Measurements from ENCODE around the gene GXYLT2.

The GXYLT2 gene

GRCh38 chr3:72968266-72968664, 80.4 kb downstream of the GXYLT2 start:
- Histone ChIP-seq H3K27me3 (replicated peaks; ENCODE audit: control insufficient read depth, insufficient read depth, low read length, poor library complexity, severe bottlenecking) (no peaks in the 10 kb centered on the region), H3K4me3 (ENCODE audit: insufficient read depth, low read depth, low read length, poor library complexity, severe bottlenecking) (no peak overlapping the region), H3K36me3 (ENCODE audit: control insufficient read depth, insufficient read depth, low read length) (no peaks in the 10 kb centered on the region), H3K4me1 (ENCODE audit: control insufficient read depth, insufficient read depth, low read length, poor library complexity, severe bottlenecking) (peaks cover 11% of the 10 kb centered on the region), H3K9me3 (ENCODE audit: control insufficient read depth, low read length) (no peaks in the 10 kb centered on the region), H3K27ac (ENCODE audit: insufficient read depth, low read length, poor library complexity, severe bottlenecking) (no peak overlapping the region)
- DNase-seq = no peak

- no peak for DNase-seq
These were observed 81.9 kb downstream of the GXYLT2 start for GRCh38 chr3:72969766-72970165.

GRCh38 chr3:72970942-72971341, 83.1 kb downstream of the GXYLT2 start:
- H3K4me3 ChIP-seq (ENCODE audit: insufficient read depth, low read depth, low read length, poor library complexity, severe bottlenecking) = no peak overlapping the region
- DNase-seq = no peak
- no peaks in the 10 kb centered on the region for H3K27me3 ChIP-seq (replicated peaks; ENCODE audit: control insufficient read depth, insufficient read depth, low read length, poor library complexity, severe bottlenecking)
- H3K4me1 ChIP-seq (ENCODE audit: control insufficient read depth, insufficient read depth, low read length, poor library complexity, severe bottlenecking) = no peaks in the 10 kb centered on the region
- H3K27ac ChIP-seq (ENCODE audit: insufficient read depth, low read length, poor library complexity, severe bottlenecking) = no peak overlapping the region
- no peaks in the 10 kb centered on the region for H3K9me3 ChIP-seq (ENCODE audit: control insufficient read depth, low read length)
- H3K36me3 ChIP-seq (ENCODE audit: control insufficient read depth, insufficient read depth, low read length) = no peaks in the 10 kb centered on the region

More at GRCh38 chr3:72969766-72970165, 81.9 kb downstream of the GXYLT2 start:
- H3K36me3 ChIP-seq (ENCODE audit: control insufficient read depth, insufficient read depth, low read length) = no peaks in the 10 kb centered on the region
- no peak overlapping the region for H3K27ac ChIP-seq (ENCODE audit: insufficient read depth, low read length, poor library complexity, severe bottlenecking)
- H3K9me3 ChIP-seq (ENCODE audit: control insufficient read depth, low read length) = no peaks in the 10 kb centered on the region
- H3K4me1 ChIP-seq (ENCODE audit: control insufficient read depth, insufficient read depth, low read length, poor library complexity, severe bottlenecking) = peaks cover 9% of the 10 kb centered on the region
- no peaks in the 10 kb centered on the region for H3K27me3 ChIP-seq (replicated peaks; ENCODE audit: control insufficient read depth, insufficient read depth, low read length, poor library complexity, severe bottlenecking)
- no peak overlapping the region for H3K4me3 ChIP-seq (ENCODE audit: insufficient read depth, low read depth, low read length, poor library complexity, severe bottlenecking)

- no peaks in the 10 kb centered on the region for H3K36me3 ChIP-seq (ENCODE audit: control insufficient read depth, insufficient read depth, low read length)
- H3K27ac ChIP-seq (ENCODE audit: insufficient read depth, low read length, poor library complexity, severe bottlenecking) = no peak overlapping the region
- no peak overlapping the region for H3K4me3 ChIP-seq (ENCODE audit: insufficient read depth, low read depth, low read length, poor library complexity, severe bottlenecking)
- no peak for DNase-seq
- H3K4me1 ChIP-seq (ENCODE audit: control insufficient read depth, insufficient read depth, low read length, poor library complexity, severe bottlenecking) = peaks cover 2% of the 10 kb centered on the region
- no peaks in the 10 kb centered on the region for H3K27me3 ChIP-seq (replicated peaks; ENCODE audit: control insufficient read depth, insufficient read depth, low read length, poor library complexity, severe bottlenecking)
- H3K9me3 ChIP-seq (ENCODE audit: control insufficient read depth, low read length) = no peaks in the 10 kb centered on the region
These were observed 84.8 kb downstream of the GXYLT2 start for GRCh38 chr3:72972706-72973030.

- no peak overlapping the region for H3K4me3 ChIP-seq (ENCODE audit: insufficient read depth, low read depth, low read length, poor library complexity, severe bottlenecking)
- DNase-seq = no peak
- no peaks in the 10 kb centered on the region for H3K36me3 ChIP-seq (ENCODE audit: control insufficient read depth, insufficient read depth, low read length)
- no peak overlapping the region for H3K27ac ChIP-seq (ENCODE audit: insufficient read depth, low read length, poor library complexity, severe bottlenecking)
- H3K27me3 ChIP-seq (replicated peaks; ENCODE audit: control insufficient read depth, insufficient read depth, low read length, poor library complexity, severe bottlenecking) = no peaks in the 10 kb centered on the region
- H3K4me1 ChIP-seq (ENCODE audit: control insufficient read depth, insufficient read depth, low read length, poor library complexity, severe bottlenecking) = peaks cover 2% of the 10 kb centered on the region
- no peaks in the 10 kb centered on the region for H3K9me3 ChIP-seq (ENCODE audit: control insufficient read depth, low read length)
These were observed 85.3 kb downstream of the GXYLT2 start for GRCh38 chr3:72973031-72973723.

- Histone ChIP-seq H3K4me1 (ENCODE audit: control insufficient read depth, insufficient read depth, low read length, poor library complexity, severe bottlenecking) (peaks cover 2% of the 10 kb centered on the region), H3K27ac (ENCODE audit: insufficient read depth, low read length, poor library complexity, severe bottlenecking) (no peak overlapping the region), H3K4me3 (ENCODE audit: insufficient read depth, low read depth, low read length, poor library complexity, severe bottlenecking) (no peak overlapping the region), H3K9me3 (ENCODE audit: control insufficient read depth, low read length) (no peaks in the 10 kb centered on the region), H3K27me3 (replicated peaks; ENCODE audit: control insufficient read depth, insufficient read depth, low read length, poor library complexity, severe bottlenecking) (no peaks in the 10 kb centered on the region), H3K36me3 (ENCODE audit: control insufficient read depth, insufficient read depth, low read length) (no peaks in the 10 kb centered on the region)
- DNase-seq = no peak
These were observed 85.9 kb downstream of the GXYLT2 start for GRCh38 chr3:72973786-72974185.

- H3K27me3 ChIP-seq (replicated peaks; ENCODE audit: control insufficient read depth, insufficient read depth, low read length, poor library complexity, severe bottlenecking) = no peaks in the 10 kb centered on the region
- H3K27ac ChIP-seq (ENCODE audit: insufficient read depth, low read length, poor library complexity, severe bottlenecking) = no peak overlapping the region
These were observed 87.1 kb downstream of the GXYLT2 start for GRCh38 chr3:72974956-72975355.

GRCh38 chr3:72976281-72976741, 88.5 kb downstream of the GXYLT2 start:
- Histone ChIP-seq H3K4me3 (ENCODE audit: insufficient read depth, low read depth, low read length, poor library complexity, severe bottlenecking) (no peak overlapping the region), H3K27ac (ENCODE audit: insufficient read depth, low read length, poor library complexity, severe bottlenecking) (no peak overlapping the region), H3K36me3 (ENCODE audit: control insufficient read depth, insufficient read depth, low read length) (no peaks in the 10 kb centered on the region), H3K9me3 (ENCODE audit: control insufficient read depth, low read length) (no peaks in the 10 kb centered on the region), H3K4me1 (ENCODE audit: control insufficient read depth, insufficient read depth, low read length, poor library complexity, severe bottlenecking) (peaks cover 2% of the 10 kb centered on the region), H3K27me3 (replicated peaks; ENCODE audit: control insufficient read depth, insufficient read depth, low read length, poor library complexity, severe bottlenecking) (no peaks in the 10 kb centered on the region)
- DNase-seq = no peak

More at GRCh38 chr3:72974956-72975355, 87.1 kb downstream of the GXYLT2 start:
- H3K4me3 ChIP-seq (ENCODE audit: insufficient read depth, low read depth, low read length, poor library complexity, severe bottlenecking) = no peak overlapping the region
- H3K4me1 ChIP-seq (ENCODE audit: control insufficient read depth, insufficient read depth, low read length, poor library complexity, severe bottlenecking) = peaks cover 2% of the 10 kb centered on the region
- H3K9me3 ChIP-seq (ENCODE audit: control insufficient read depth, low read length) = no peaks in the 10 kb centered on the region
- no peak for DNase-seq
- H3K36me3 ChIP-seq (ENCODE audit: control insufficient read depth, insufficient read depth, low read length) = no peaks in the 10 kb centered on the region

- Histone ChIP-seq H3K27ac (ENCODE audit: insufficient read depth, low read length, poor library complexity, severe bottlenecking) (no peak overlapping the region), H3K4me1 (ENCODE audit: control insufficient read depth, insufficient read depth, low read length, poor library complexity, severe bottlenecking) (peaks cover 2% of the 10 kb centered on the region), H3K36me3 (ENCODE audit: control insufficient read depth, insufficient read depth, low read length) (no peaks in the 10 kb centered on the region), H3K4me3 (ENCODE audit: insufficient read depth, low read depth, low read length, poor library complexity, severe bottlenecking) (no peak overlapping the region), H3K27me3 (replicated peaks; ENCODE audit: control insufficient read depth, insufficient read depth, low read length, poor library complexity, severe bottlenecking) (no peaks in the 10 kb centered on the region), H3K9me3 (ENCODE audit: control insufficient read depth, low read length) (no peaks in the 10 kb centered on the region)
- no peak for DNase-seq
These were observed 89.4 kb downstream of the GXYLT2 start for GRCh38 chr3:72977060-72977808.

GRCh38 chr3:72982609-72983366, 94.9 kb downstream of the GXYLT2 start:
- no peaks in the 10 kb centered on the region for H3K9me3 ChIP-seq (ENCODE audit: control insufficient read depth, low read length)
- H3K36me3 ChIP-seq (ENCODE audit: control insufficient read depth, insufficient read depth, low read length) = no peaks in the 10 kb centered on the region
- H3K4me1 ChIP-seq (ENCODE audit: control insufficient read depth, insufficient read depth, low read length, poor library complexity, severe bottlenecking) = no peaks in the 10 kb centered on the region
- no peak for DNase-seq
- no peak overlapping the region for H3K27ac ChIP-seq (ENCODE audit: insufficient read depth, low read length, poor library complexity, severe bottlenecking)
- H3K27me3 ChIP-seq (replicated peaks; ENCODE audit: control insufficient read depth, insufficient read depth, low read length, poor library complexity, severe bottlenecking) = no peaks in the 10 kb centered on the region
- H3K4me3 ChIP-seq (ENCODE audit: insufficient read depth, low read depth, low read length, poor library complexity, severe bottlenecking) = no peak overlapping the region
